Measurements from ENCODE around the gene RFX2.

GRCh38 chr19:5958074-5958850 lies 152.0 kb downstream of the RFX2 start:
- TF ChIP-seq CTCF (IDR thresholded peaks at IDR 0.05; ENCODE audit: insufficient read depth, low read length) (no peak), POLR2AphosphoS5 (IDR thresholded peaks at IDR 0.05; ENCODE audit: low read depth) (no peak)
